Lung (tissue), 12 donors: ENCODE data around the gene QPRT. TPM values are rescaled to one million over a fixed set of nuclear protein-coding genes. Genes with fewer than 3 reads are reported as not detected.
A peak's percentile ranks its signal among the peaks of the same experiment; 100 is the strongest.

Source experiments
- ATAC-seq: fragments of 200-7000 bp; cut with Tn5 transposase; one replicate; pipeline ENCODE4 v1.9.1; 2020; ENCODE audit warnings: moderate number of reproducible peaks; ENCODE audit not compliant: insufficient read depth, low FRiP score
- DNase-seq, 3 donors: peaks; one replicate each; pipeline ENCODE4 v3.0.0-alpha.2; 2013 to 2017
- H3K27ac ChIP-seq, 2 donors: one replicate each; pipeline ENCODE4 v1.5.1; 2013; ENCODE audit warnings: mild to moderate bottlenecking in 2 of 2, moderate library complexity in 2 of 2, control low read depth in 1 of 2, inconsistent platforms in 1 of 2, low read depth in 1 of 2, low read length in 1 of 2
- H3K27me3 ChIP-seq, 3 donors: one replicate each; pipeline ENCODE4 v1.5.1; 2013; ENCODE audit warnings: low read length in 2 of 3; ENCODE audit not compliant: control insufficient read depth in 3 of 3, insufficient read depth in 3 of 3
- H3K36me3 ChIP-seq, 4 donors: one replicate each; pipeline ENCODE4 v1.5.1; 2013; ENCODE audit warnings: low read length in 4 of 4, mild to moderate bottlenecking in 1 of 4, moderate library complexity in 1 of 4; ENCODE audit not compliant: control insufficient read depth in 4 of 4, insufficient read depth in 4 of 4
- H3K4me1 ChIP-seq, 5 donors: one replicate each; pipeline ENCODE4 v1.5.1; 2013; ENCODE audit warnings: low read length in 5 of 5, mild to moderate bottlenecking in 2 of 5, moderate library complexity in 1 of 5; ENCODE audit not compliant: control insufficient read depth in 5 of 5, insufficient read depth in 5 of 5
- H3K4me3 ChIP-seq: one replicate; pipeline ENCODE4 v1.5.1; 2013; ENCODE audit warnings: mild to moderate bottlenecking, control low read depth, moderate library complexity
- H3K9ac ChIP-seq, 2 donors: one replicate each; pipeline ENCODE4 v1.5.1; 2013; ENCODE audit warnings: low read length in 2 of 2, control low read depth in 1 of 2; ENCODE audit not compliant: insufficient read depth in 1 of 2
- H3K9me3 ChIP-seq, 4 donors: one replicate each; pipeline ENCODE4 v1.5.1; 2013; ENCODE audit warnings: low read length in 3 of 4, mild to moderate bottlenecking in 1 of 4, moderate library complexity in 1 of 4; ENCODE audit not compliant: control insufficient read depth in 4 of 4, insufficient read depth in 3 of 4
- CTCF ChIP-seq: IDR thresholded peaks from 2 replicates; pipeline ENCODE4 v1.5.1; 2012; ENCODE audit warnings: mild to moderate bottlenecking; ENCODE audit errors: control extremely low read depth, extremely low read depth
- WGBS, 2 donors: extraction: QIAGEN DNeasy Blood & Tissue Kit; methylation state at CpG; one replicate each; pipeline ENCODE4 v1.1.7; 2013; 5-methylcytosine and 5-hydroxymethylcytosine counted together
- polyA plus RNA-seq, 2 donors: library from polyadenylated mRNA; stranded (reverse); fragments of 200-250 nt; gene quantifications; one replicate each; pipeline ENCODE4 v1.2.1, GENCODE V29; 2013
- total RNA-seq, 2 donors: library from RNA; depleted of rRNA in 1 of 2; stranded (reverse); fragments of >200 nt in 1 of 2; gene quantifications; one replicate each; pipeline ENCODE4 v1.2.1, GENCODE V29; 2014 to 2021
- donor health status: control.
- donor health status: control.
- donor health status: Bipolar disorder and iron deficiency.
- donor health status: healthy.
- donor health status: DM: yes; HTN: yes; CAD: no.

The QPRT gene
- total and polyA plus RNA-seq, 4 donors, result 8.7 to 23.1 (median 15.8) TPM

GRCh38 chr16:29675811-29676643, 3.0 kb upstream of the QPRT start:
- no peak overlapping the region for H3K4me3 ChIP-seq
- TF ChIP-seq CTCF, result no peak
- no peaks in the 10 kb centered on the region for H3K27me3 ChIP-seq
- 56 to 71% methylated on average over 3 of the region's 3 CpGs for whole genome bisulfite sequencing, 2 donors
- DNase-seq (peak in 2 of 3 donors; percentile 42 to 59), ATAC-seq (no peak)
- no peak overlapping the region for H3K9ac ChIP-seq
- H3K36me3 ChIP-seq, result no peaks in the 10 kb centered on the region
- peaks cover 0 to 28% (median 3%) of the 10 kb centered on the region in 5 donors for H3K4me1 ChIP-seq
- H3K27ac ChIP-seq, result no peak overlapping the region
- no peaks in the 10 kb centered on the region for H3K9me3 ChIP-seq

- 82 to 87% methylated on average over 23 of the region's 23 CpGs for WGBS, 2 donors
- no peak for TF ChIP-seq CTCF
- no peak overlapping the region for H3K27ac ChIP-seq
- no peaks in the 10 kb centered on the region for H3K9me3 ChIP-seq
- no peaks in the 10 kb centered on the region for H3K27me3 ChIP-seq
- H3K4me1 ChIP-seq, result peaks cover 0 to 26% (median 3%) of the 10 kb centered on the region in 5 donors
- H3K9ac ChIP-seq, result no peak overlapping the region
- no peak overlapping the region for H3K4me3 ChIP-seq
- no peaks in the 10 kb centered on the region for H3K36me3 ChIP-seq
- ATAC-seq (no peak), DNase-seq (no peak)
Observed at GRCh38 chr16:29676989-29677785, 1.8 kb upstream of the QPRT start.

GRCh38 chr16:29680180-29680598, 1.2 kb downstream of the QPRT start:
- Histone ChIP-seq H3K27ac (no peak overlapping the region), H3K9ac (no peak overlapping the region), H3K4me3 (no peak overlapping the region), H3K27me3 (no peaks in the 10 kb centered on the region), H3K4me1 (peaks cover 0 to 5% (median 0%) of the 10 kb centered on the region in 5 donors), H3K36me3 (no peaks in the 10 kb centered on the region), H3K9me3 (no peaks in the 10 kb centered on the region)
- TF ChIP-seq CTCF, result no peak
- 71 to 76% methylated on average over 10 of the region's 10 CpGs for WGBS, 2 donors
- ATAC-seq (no peak), DNase-seq (peak in 2 of 3 donors; percentile 34 to 42)
